GM23338 (cell line): ENCODE data around the gene ZMYND8.

Experiments used
- CTCF ChIP-seq, 2 experiments: fragments of 200-600 bp in 1 of 2; sonication (generic) in 1 of 2; conservative IDR thresholded peaks; 2 replicates each; pipeline versions ENCODE4 v1.5.1 to v1.6.1; 2016 to 2017; ENCODE audit warnings: antibody characterized with exemption in 2 of 2, low read depth in 2 of 2, mild to moderate bottlenecking in 2 of 2, moderate library complexity in 1 of 2
- EZH2phosphoT487 ChIP-seq: fragments of 200-600 bp; sonication (generic); IDR thresholded peaks from one replicate; pipeline ENCODE4 v1.8.1; 2018; ENCODE audit warnings: antibody characterized with exemption; ENCODE audit not compliant: unreplicated experiment
- JUNB ChIP-seq: IDR thresholded peaks from one replicate; pipeline ENCODE4 v1.6.1; 2016; ENCODE audit warnings: antibody characterized with exemption; ENCODE audit not compliant: unreplicated experiment
- POLR2AphosphoS5 ChIP-seq: IDR thresholded peaks from 2 replicates; pipeline ENCODE4 v1.6.1; 2016; ENCODE audit warnings: antibody characterized with exemption, low read depth
- REST ChIP-seq: IDR thresholded peaks from one replicate; pipeline ENCODE4 v1.6.1; 2018; ENCODE audit warnings: antibody characterized with exemption; ENCODE audit not compliant: unreplicated experiment
- STAT1 ChIP-seq: IDR thresholded peaks from one replicate; pipeline ENCODE4 v1.6.1; 2016; ENCODE audit warnings: antibody characterized with exemption; ENCODE audit not compliant: unreplicated experiment

DNA sequence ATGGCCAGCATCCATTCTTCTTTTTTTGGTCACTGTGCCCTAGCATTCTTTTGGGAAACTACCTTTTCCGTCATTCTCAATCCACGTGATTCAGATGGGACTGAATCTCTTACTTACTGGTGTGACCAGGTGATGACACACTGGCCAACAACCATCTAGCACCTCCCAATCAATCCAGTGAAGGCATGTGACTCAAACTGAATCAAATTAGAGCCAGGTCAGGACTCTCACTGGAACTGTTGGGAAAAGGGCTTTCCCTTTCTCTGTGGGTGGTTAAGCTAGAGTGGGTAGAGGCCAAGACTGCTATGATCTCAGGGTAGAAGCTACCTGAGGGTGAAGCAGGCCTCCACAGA is 36.2 kb upstream of the ZMYND8 start:
- TF ChIP-seq CTCF (conservative IDR thresholded peaks at IDR 0.05; ENCODE audit: low read depth in 2 of 2) (no peak), POLR2AphosphoS5 (no peak), STAT1 (no peak), REST (no peak), JUNB (no peak), EZH2phosphoT487 (no peak)
